Measurements from ENCODE around the gene NUDT21.
"Not testable (repeated sequence)": the region's sequence is repeated elsewhere in the genome, so short reads cannot be mapped to it uniquely, and the experiment has no call there.

NUDT21 gene

GRCh38 chr16:56401482-56401881 is 49.6 kb downstream of the NUDT21 start:
- Histone ChIP-seq H3K4me3 (ENCODE audit: insufficient read depth, low read depth, low read length) (no peak overlapping the region), H3K9me3 (ENCODE audit: control insufficient read depth, low read length) (no peaks in the 10 kb centered on the region), H3K36me3 (ENCODE audit: control insufficient read depth, insufficient read depth, low read length) (peaks cover 2% of the 10 kb centered on the region), H3K27ac (ENCODE audit: insufficient read depth, low read depth, low read length, poor library complexity, severe bottlenecking) (no peak overlapping the region), H3K4me1 (ENCODE audit: control insufficient read depth, insufficient read depth, low read length) (no peaks in the 10 kb centered on the region), H3K27me3 (ENCODE audit: control insufficient read depth, insufficient read depth, low read length, poor library complexity, severe bottlenecking) (no peaks in the 10 kb centered on the region)
- WGBS, 2 experiments = 86 to 90% methylated on average over 5 of the region's 5 CpGs

DNA sequence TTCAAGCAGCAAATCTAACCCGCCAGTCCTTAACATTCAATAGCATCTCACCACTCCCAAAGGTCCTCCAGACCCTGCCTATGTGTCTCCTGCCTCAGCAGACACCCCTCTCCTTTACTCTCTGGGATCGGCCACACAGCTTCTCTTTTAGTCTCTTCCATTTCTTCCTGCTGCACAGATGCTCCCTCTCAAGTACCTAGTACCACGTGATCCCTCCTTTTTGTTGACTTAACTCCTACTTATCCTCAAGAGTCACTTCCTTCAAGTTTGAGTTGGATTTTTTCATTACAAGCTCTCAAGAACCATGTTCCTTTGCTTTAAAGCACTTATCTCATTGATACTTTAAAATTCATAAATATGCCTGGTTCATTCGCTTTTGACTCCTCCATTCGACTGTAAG is 50.7 kb downstream of the NUDT21 start:
- Histone ChIP-seq H3K36me3 (ENCODE audit: control insufficient read depth, insufficient read depth, low read length) (peaks cover 2% of the 10 kb centered on the region), H3K27me3 (ENCODE audit: control insufficient read depth, insufficient read depth, low read length, poor library complexity, severe bottlenecking) (no peaks in the 10 kb centered on the region), H3K27ac (ENCODE audit: insufficient read depth, low read depth, low read length, poor library complexity, severe bottlenecking) (no peak overlapping the region), H3K9me3 (ENCODE audit: control insufficient read depth, low read length) (no peaks in the 10 kb centered on the region), H3K4me1 (ENCODE audit: control insufficient read depth, insufficient read depth, low read length) (no peaks in the 10 kb centered on the region), H3K4me3 (ENCODE audit: insufficient read depth, low read depth, low read length) (no peak overlapping the region)
- WGBS, 2 experiments = 74 to 77% methylated on average over 5 of the region's 5 CpGs

- no peak overlapping the region for H3K27ac ChIP-seq (ENCODE audit: insufficient read depth, low read depth, low read length, poor library complexity, severe bottlenecking)
- H3K9me3 ChIP-seq (ENCODE audit: control insufficient read depth, low read length) = no peaks in the 10 kb centered on the region
- H3K27me3 ChIP-seq (ENCODE audit: control insufficient read depth, insufficient read depth, low read length, poor library complexity, severe bottlenecking) = no peaks in the 10 kb centered on the region
- no peak overlapping the region for H3K4me3 ChIP-seq (ENCODE audit: insufficient read depth, low read depth, low read length)
- 76 to 89% methylated on average over 2 of the region's 2 CpGs for WGBS, 2 experiments
- H3K4me1 ChIP-seq (ENCODE audit: control insufficient read depth, insufficient read depth, low read length) = no peaks in the 10 kb centered on the region
- peaks cover 2% of the 10 kb centered on the region for H3K36me3 ChIP-seq (ENCODE audit: control insufficient read depth, insufficient read depth, low read length)
Observed at GRCh38 chr16:56399486-56399885, 51.6 kb downstream of the NUDT21 start.

GRCh38 chr16:56399047-56399446 is 52.1 kb downstream of the NUDT21 start:
- 97 to 100% methylated on average over 1 of the region's 2 CpGs for WGBS, 2 experiments
- no peaks in the 10 kb centered on the region for H3K9me3 ChIP-seq (ENCODE audit: control insufficient read depth, low read length)
- H3K27me3 ChIP-seq (ENCODE audit: control insufficient read depth, insufficient read depth, low read length, poor library complexity, severe bottlenecking) = no peaks in the 10 kb centered on the region
- no peak overlapping the region for H3K4me3 ChIP-seq (ENCODE audit: insufficient read depth, low read depth, low read length)
- H3K27ac ChIP-seq (ENCODE audit: insufficient read depth, low read depth, low read length, poor library complexity, severe bottlenecking) = no peak overlapping the region
- no peaks in the 10 kb centered on the region for H3K4me1 ChIP-seq (ENCODE audit: control insufficient read depth, insufficient read depth, low read length)
- H3K36me3 ChIP-seq (ENCODE audit: control insufficient read depth, insufficient read depth, low read length) = peaks cover 2% of the 10 kb centered on the region

DNA sequence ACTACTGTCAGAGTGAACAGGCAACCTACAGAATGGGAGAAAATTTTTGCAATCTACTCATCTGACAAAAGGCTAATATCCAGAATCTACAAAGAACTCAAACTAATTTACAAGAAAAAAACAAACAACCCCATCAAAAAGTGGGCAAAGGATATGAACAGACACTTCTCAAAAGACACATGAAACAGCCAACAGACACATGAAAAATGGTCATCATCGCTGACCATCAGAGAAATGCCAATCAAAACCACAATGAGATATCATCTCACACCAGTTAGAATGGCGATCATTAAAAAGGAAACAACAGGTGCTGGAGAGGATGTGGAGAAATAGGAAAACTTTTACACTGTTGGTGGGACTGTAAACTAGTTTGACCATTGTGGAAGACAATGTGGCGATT is 54.4 kb downstream of the NUDT21 start:
- not testable (repeated sequence) for H3K27ac ChIP-seq (ENCODE audit: insufficient read depth, low read depth, low read length, poor library complexity, severe bottlenecking)
- WGBS, 2 experiments = 79 to 84% methylated on average over 2 to 3 of the region's 3 CpGs

GRCh38 chr16:56389554-56389953 is 61.6 kb downstream of the NUDT21 start:
- H3K27ac ChIP-seq (ENCODE audit: insufficient read depth, low read depth, low read length, poor library complexity, severe bottlenecking) = no peak overlapping the region
- WGBS, 2 experiments = 92 to 94% methylated on average over 3 of the region's 3 CpGs
- H3K9me3 ChIP-seq (ENCODE audit: control insufficient read depth, low read length) = no peaks in the 10 kb centered on the region
- H3K27me3 ChIP-seq (ENCODE audit: control insufficient read depth, insufficient read depth, low read length, poor library complexity, severe bottlenecking) = no peaks in the 10 kb centered on the region
- H3K4me1 ChIP-seq (ENCODE audit: control insufficient read depth, insufficient read depth, low read length) = no peaks in the 10 kb centered on the region
- no peak overlapping the region for H3K4me3 ChIP-seq (ENCODE audit: insufficient read depth, low read depth, low read length)
- peaks cover 5% of the 10 kb centered on the region for H3K36me3 ChIP-seq (ENCODE audit: control insufficient read depth, insufficient read depth, low read length)

More for the DNA sequence above, 54.4 kb downstream of the NUDT21 start:
- H3K27me3 ChIP-seq (ENCODE audit: control insufficient read depth, insufficient read depth, low read length, poor library complexity, severe bottlenecking); H3K4me1 ChIP-seq (ENCODE audit: control insufficient read depth, insufficient read depth, low read length); H3K36me3 ChIP-seq (ENCODE audit: control insufficient read depth, insufficient read depth, low read length); H3K4me3 ChIP-seq (ENCODE audit: insufficient read depth, low read depth, low read length); H3K9me3 ChIP-seq (ENCODE audit: control insufficient read depth, low read length): not testable (repeated sequence)

DNA sequence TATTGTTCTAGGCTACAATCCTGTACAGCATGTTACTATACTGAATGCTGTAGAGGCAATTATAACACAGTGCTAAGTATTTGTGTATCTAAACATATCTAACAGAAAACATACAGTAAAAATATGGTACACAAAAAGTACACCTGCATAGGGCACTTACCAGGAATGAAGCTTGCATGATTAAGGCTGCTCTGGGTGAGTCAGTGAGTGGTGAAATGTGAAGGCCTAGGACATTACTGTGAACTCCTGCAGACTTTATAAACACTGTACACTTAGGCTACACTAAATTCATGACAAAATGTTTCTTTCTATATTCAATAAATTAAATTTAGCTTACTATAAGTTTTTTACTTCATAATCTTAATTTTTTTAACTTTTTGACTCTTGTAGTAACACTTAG is 62.9 kb downstream of the NUDT21 start:
- Histone ChIP-seq H3K36me3 (ENCODE audit: control insufficient read depth, insufficient read depth, low read length) (peaks cover 5% of the 10 kb centered on the region), H3K27me3 (ENCODE audit: control insufficient read depth, insufficient read depth, low read length, poor library complexity, severe bottlenecking) (no peaks in the 10 kb centered on the region), H3K27ac (ENCODE audit: insufficient read depth, low read depth, low read length, poor library complexity, severe bottlenecking) (no peak overlapping the region), H3K4me1 (ENCODE audit: control insufficient read depth, insufficient read depth, low read length) (no peaks in the 10 kb centered on the region), H3K9me3 (ENCODE audit: control insufficient read depth, low read length) (no peaks in the 10 kb centered on the region), H3K4me3 (ENCODE audit: insufficient read depth, low read depth, low read length) (no peak overlapping the region)

GRCh38 chr16:56387396-56387795 is 63.7 kb downstream of the NUDT21 start:
- H3K27me3 ChIP-seq (ENCODE audit: control insufficient read depth, insufficient read depth, low read length, poor library complexity, severe bottlenecking) = no peaks in the 10 kb centered on the region
- H3K9me3 ChIP-seq (ENCODE audit: control insufficient read depth, low read length) = no peaks in the 10 kb centered on the region
- H3K36me3 ChIP-seq (ENCODE audit: control insufficient read depth, insufficient read depth, low read length) = peaks cover 8% of the 10 kb centered on the region
- no peak overlapping the region for H3K27ac ChIP-seq (ENCODE audit: insufficient read depth, low read depth, low read length, poor library complexity, severe bottlenecking)
- no peaks in the 10 kb centered on the region for H3K4me1 ChIP-seq (ENCODE audit: control insufficient read depth, insufficient read depth, low read length)
- 93 to 96% methylated on average over 3 of the region's 3 CpGs for WGBS, 2 experiments
- H3K4me3 ChIP-seq (ENCODE audit: insufficient read depth, low read depth, low read length) = no peak overlapping the region

DNA sequence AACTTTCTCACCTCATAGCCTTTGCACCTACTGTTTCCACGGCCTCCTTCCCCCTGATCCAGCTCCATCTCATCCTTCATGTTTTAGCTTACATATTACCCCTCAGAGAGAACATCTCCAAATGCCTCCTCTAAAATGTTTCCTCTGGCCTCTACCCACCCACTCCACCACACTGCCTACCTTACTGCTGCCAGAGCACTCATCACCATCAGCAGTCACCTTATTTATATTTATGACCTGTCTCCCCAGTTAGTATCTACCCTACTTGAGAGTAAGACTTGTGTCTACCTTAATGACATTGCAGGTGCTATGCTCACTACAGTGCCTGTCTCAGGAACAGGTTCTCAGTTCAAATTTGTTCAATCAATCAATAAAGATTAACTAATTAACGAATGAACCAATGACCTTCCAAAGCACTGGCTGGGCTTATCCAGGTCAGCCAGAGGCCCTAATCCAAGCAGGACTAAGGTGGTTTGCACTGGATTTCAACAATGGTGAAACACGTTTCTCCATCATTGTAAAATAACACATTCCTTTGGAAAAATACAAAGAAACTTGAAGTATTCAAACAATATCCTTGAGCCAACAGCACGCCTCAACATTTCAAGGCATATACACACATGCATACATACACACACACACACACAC is 66.9 kb downstream of the NUDT21 start:
- Histone ChIP-seq H3K9me3 (ENCODE audit: control insufficient read depth, low read length) (no peaks in the 10 kb centered on the region), H3K4me1 (ENCODE audit: control insufficient read depth, insufficient read depth, low read length) (no peaks in the 10 kb centered on the region), H3K4me3 (ENCODE audit: insufficient read depth, low read depth, low read length) (no peak overlapping the region), H3K27ac (ENCODE audit: insufficient read depth, low read depth, low read length, poor library complexity, severe bottlenecking) (no peak overlapping the region), H3K36me3 (ENCODE audit: control insufficient read depth, insufficient read depth, low read length) (peaks cover 22% of the 10 kb centered on the region), H3K27me3 (ENCODE audit: control insufficient read depth, insufficient read depth, low read length, poor library complexity, severe bottlenecking) (no peaks in the 10 kb centered on the region)
- WGBS, 2 experiments = 89 to 90% methylated on average over 4 of the region's 4 CpGs

GRCh38 chr16:56382901-56383355 is 68.2 kb downstream of the NUDT21 start:
- 86 to 88% methylated on average over 4 to 5 of the region's 5 CpGs for WGBS, 2 experiments

DNA sequence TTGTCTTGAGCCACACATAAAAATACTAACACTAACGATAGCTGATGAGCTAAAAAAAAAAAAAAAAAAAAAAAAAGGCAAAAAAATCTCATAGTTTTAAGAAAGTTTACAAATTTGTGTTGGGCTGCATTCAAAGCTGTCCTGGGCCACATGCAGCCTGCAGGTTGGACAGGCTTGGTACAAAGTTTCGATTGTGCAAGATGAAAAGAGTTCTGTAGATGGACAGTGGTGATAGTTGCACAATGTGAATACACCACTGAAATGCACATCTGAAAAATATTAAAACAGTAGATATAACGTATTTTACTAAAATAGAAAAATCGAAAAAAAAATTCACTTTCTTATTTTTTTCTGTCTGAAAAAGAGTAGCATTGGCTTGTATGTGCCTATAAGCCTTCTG is 68.7 kb downstream of the NUDT21 start:
- peaks cover 27% of the 10 kb centered on the region for H3K36me3 ChIP-seq (ENCODE audit: control insufficient read depth, insufficient read depth, low read length)
- 87 to 100% methylated on average over 1 to 2 of the region's 4 CpGs for WGBS, 2 experiments

More at GRCh38 chr16:56382901-56383355, 68.2 kb downstream of the NUDT21 start:
- Histone ChIP-seq H3K4me1 (ENCODE audit: control insufficient read depth, insufficient read depth, low read length) (no peaks in the 10 kb centered on the region), H3K27me3 (ENCODE audit: control insufficient read depth, insufficient read depth, low read length, poor library complexity, severe bottlenecking) (no peaks in the 10 kb centered on the region), H3K36me3 (ENCODE audit: control insufficient read depth, insufficient read depth, low read length) (peaks cover 27% of the 10 kb centered on the region), H3K4me3 (ENCODE audit: insufficient read depth, low read depth, low read length) (no peak overlapping the region), H3K9me3 (ENCODE audit: control insufficient read depth, low read length) (no peaks in the 10 kb centered on the region), H3K27ac (ENCODE audit: insufficient read depth, low read depth, low read length, poor library complexity, severe bottlenecking) (no peak overlapping the region)

More for the DNA sequence above, 68.7 kb downstream of the NUDT21 start:
- H3K9me3 ChIP-seq (ENCODE audit: control insufficient read depth, low read length) = no peaks in the 10 kb centered on the region
- H3K27ac ChIP-seq (ENCODE audit: insufficient read depth, low read depth, low read length, poor library complexity, severe bottlenecking) = no peak overlapping the region
- H3K4me3 ChIP-seq (ENCODE audit: insufficient read depth, low read depth, low read length) = no peak overlapping the region
- H3K4me1 ChIP-seq (ENCODE audit: control insufficient read depth, insufficient read depth, low read length) = no peaks in the 10 kb centered on the region
- H3K27me3 ChIP-seq (ENCODE audit: control insufficient read depth, insufficient read depth, low read length, poor library complexity, severe bottlenecking) = no peaks in the 10 kb centered on the region

Data from ectodermal cell (in vitro differentiated cells).